MCF 10A (cell line): ENCODE measurements around the gene CLCA2. TPM values are rescaled to one million over a fixed set of nuclear protein-coding genes. Genes with fewer than 3 reads are reported as not detected.

Source experiments
- BruUV-seq: library from RNA; stranded (reverse); fragments of 400-500 nt; replicated peaks from 2 replicates; lab custom pipeline; 2021; lab: Mats Ljungman, UMichigan
- CTCF ChIA-PET: fragments of 300-600 bp; sonication (Branson Sonifier 250); formaldehyde crosslinking; extraction: SDS; loops from one replicate; lab custom pipeline; 2021; ENCODE audit warnings: antibody characterized with exemption, inconsistent platforms; lab: Yijun Ruan, JAX
- POLR2A ChIA-PET: fragments of 300-600, 350-650 bp; sonication (Branson Sonifier 250); formaldehyde crosslinking; extraction: SDS; loops from one replicate; lab custom pipeline; 2020; ENCODE audit warnings: antibody characterized with exemption, inconsistent platforms; lab: Yijun Ruan, JAX
- DNase-seq: peaks from one replicate; pipeline ENCODE4 v3.0.0-alpha.2; 2018; ENCODE audit not compliant: unreplicated experiment
- H3K27ac Mint-ChIP-seq: one replicate; pipeline ENCODE4 v1.8.0; 2022; ENCODE audit warnings: mild to moderate bottlenecking, low read depth, mixed read lengths; ENCODE audit not compliant: unreplicated experiment
- H3K27me3 Mint-ChIP-seq: one replicate; pipeline ENCODE4 v1.8.0; 2022; ENCODE audit warnings: mixed read lengths; ENCODE audit not compliant: insufficient read depth, unreplicated experiment
- H3K36me3 Mint-ChIP-seq: one replicate; pipeline ENCODE4 v1.8.0; 2022; ENCODE audit warnings: mild to moderate bottlenecking, moderate library complexity, mixed read lengths; ENCODE audit not compliant: insufficient read depth, unreplicated experiment
- H3K4me1 Mint-ChIP-seq: one replicate; pipeline ENCODE4 v1.8.0; 2022; ENCODE audit warnings: mixed read lengths; ENCODE audit not compliant: insufficient read depth, unreplicated experiment
- H3K4me3 Mint-ChIP-seq: one replicate; pipeline ENCODE4 v1.8.0; 2022; ENCODE audit warnings: mild to moderate bottlenecking, moderate library complexity, mixed read lengths; ENCODE audit not compliant: unreplicated experiment
- H3K9me3 Mint-ChIP-seq: one replicate; pipeline ENCODE4 v1.8.0; 2022; ENCODE audit warnings: mixed read lengths; ENCODE audit not compliant: unreplicated experiment
- intact Hi-C: fragments of 100-400 bp; cut with micrococcal nuclease; formaldehyde crosslinking; loops from 2 replicates; pipeline ENCODE4 v1.14.1; 2022
- total RNA-seq: library from RNA; stranded (reverse); gene quantifications from 2 replicates; pipeline ENCODE4 v1.2.3, GENCODE V29; 2022
- TF ChIP-seq, protein P1 (sequence below): fragments of 200-600 bp; IDR thresholded peaks from one replicate; pipeline ENCODE4 v1.8.0; 2022; ENCODE audit warnings: antibody characterized with exemption, mild to moderate bottlenecking; ENCODE audit not compliant: unreplicated experiment

Gene CLCA2
- total RNA-seq, 1 experiment from 2014 or later: 113 TPM

- no peak overlapping the region for H3K27ac Mint-ChIP-seq
- intact Hi-C loops: no loop called here
- no peaks in the 10 kb centered on the region for H3K9me3 Mint-ChIP-seq
- H3K4me3 Mint-ChIP-seq: no peak overlapping the region
- CTCF ChIA-PET: interaction anchor here (0.6 to 1.7 kb wide), 15 partner anchors 9 to 849 kb away, joined by 3 to 11 read pairs (median 4); partner anchors contain the start of gene SH3GLB1
- DNase-seq: no peak
- peaks cover 13% of the 10 kb centered on the region for H3K4me1 Mint-ChIP-seq
- POLR2A ChIA-PET: interaction anchor here (0.9 to 3.1 kb wide), 15 partner anchors 8 to 275 kb away, joined by 3 to 35 read pairs (median 6); partner anchors contain the start of genes ODF2L and SH3GLB1
- H3K27me3 Mint-ChIP-seq: no peaks in the 10 kb centered on the region
- no TSS peak for BruUV-seq
- TF ChIP-seq, protein P1, sequence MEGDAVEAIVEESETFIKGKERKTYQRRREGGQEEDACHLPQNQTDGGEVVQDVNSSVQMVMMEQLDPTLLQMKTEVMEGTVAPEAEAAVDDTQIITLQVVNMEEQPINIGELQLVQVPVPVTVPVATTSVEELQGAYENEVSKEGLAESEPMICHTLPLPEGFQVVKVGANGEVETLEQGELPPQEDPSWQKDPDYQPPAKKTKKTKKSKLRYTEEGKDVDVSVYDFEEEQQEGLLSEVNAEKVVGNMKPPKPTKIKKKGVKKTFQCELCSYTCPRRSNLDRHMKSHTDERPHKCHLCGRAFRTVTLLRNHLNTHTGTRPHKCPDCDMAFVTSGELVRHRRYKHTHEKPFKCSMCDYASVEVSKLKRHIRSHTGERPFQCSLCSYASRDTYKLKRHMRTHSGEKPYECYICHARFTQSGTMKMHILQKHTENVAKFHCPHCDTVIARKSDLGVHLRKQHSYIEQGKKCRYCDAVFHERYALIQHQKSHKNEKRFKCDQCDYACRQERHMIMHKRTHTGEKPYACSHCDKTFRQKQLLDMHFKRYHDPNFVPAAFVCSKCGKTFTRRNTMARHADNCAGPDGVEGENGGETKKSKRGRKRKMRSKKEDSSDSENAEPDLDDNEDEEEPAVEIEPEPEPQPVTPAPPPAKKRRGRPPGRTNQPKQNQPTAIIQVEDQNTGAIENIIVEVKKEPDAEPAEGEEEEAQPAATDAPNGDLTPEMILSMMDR: no peak
- peaks cover 26% of the 10 kb centered on the region for H3K36me3 Mint-ChIP-seq
These were observed 6.4 kb downstream of the CLCA2 start for GRCh38 chr1:86430376-86430775.

DNA sequence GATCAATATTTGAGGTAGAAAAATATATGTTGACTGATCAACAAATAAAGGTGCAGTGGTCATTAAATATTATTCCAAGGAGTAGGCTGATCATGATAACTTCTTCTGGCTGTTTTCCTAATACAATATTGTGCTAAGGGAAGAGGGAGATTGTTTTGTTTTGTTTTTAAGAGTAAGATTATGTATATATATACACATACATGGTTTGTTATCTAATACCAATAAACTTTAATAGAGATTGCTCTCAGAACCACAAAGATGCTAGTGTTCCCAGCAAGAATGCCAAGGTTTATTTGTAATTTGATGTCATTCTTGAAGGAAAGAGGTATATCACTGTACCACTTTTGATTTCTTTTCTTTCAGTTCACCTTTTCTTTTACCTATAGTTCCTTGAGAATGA, 10.1 kb downstream of the CLCA2 start:
- Mint-ChIP-seq H3K27me3 (no peaks in the 10 kb centered on the region), H3K9me3 (no peaks in the 10 kb centered on the region), H3K27ac (no peak overlapping the region), H3K36me3 (peaks cover 53% of the 10 kb centered on the region), H3K4me1 (no peaks in the 10 kb centered on the region), H3K4me3 (no peak overlapping the region)
- BruUV-seq: no TSS peak
- ChIA-PET POLR2A (interaction anchor here (1.3 to 1.7 kb wide), 2 partner anchors 9 to 10 kb away, joined by 5 to 7 read pairs; partner anchors contain the start of gene CLCA2), CTCF (no interaction called here)
- TF ChIP-seq, protein P1: no peak
- DNase-seq: no peak
- intact Hi-C loops: no loop called here

DNA sequence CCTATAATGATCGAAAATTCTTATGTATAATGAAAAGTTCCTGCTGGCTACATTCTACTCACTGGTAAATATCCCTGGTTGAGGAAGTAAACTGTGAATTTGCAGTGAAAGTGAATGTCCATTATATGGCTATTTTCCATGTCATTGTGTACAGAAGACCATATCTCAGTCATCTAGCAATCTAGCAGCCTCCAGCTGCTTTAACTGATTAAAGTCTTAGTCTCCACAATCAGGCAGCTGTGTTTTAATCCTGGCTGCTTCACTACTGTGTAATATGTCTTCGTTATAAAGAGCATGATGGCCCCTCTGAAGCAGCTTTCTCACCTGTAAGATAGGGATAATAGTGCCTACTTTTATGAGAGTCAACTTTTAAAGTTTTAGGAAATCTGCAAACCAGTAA, 11.4 kb downstream of the CLCA2 start:
- Mint-ChIP-seq H3K36me3 (peaks cover 62% of the 10 kb centered on the region), H3K9me3 (no peaks in the 10 kb centered on the region), H3K4me3 (no peak overlapping the region), H3K27me3 (no peaks in the 10 kb centered on the region), H3K27ac (no peak overlapping the region), H3K4me1 (no peaks in the 10 kb centered on the region)
- ChIA-PET POLR2A (interaction anchor here (1.0 to 3.3 kb wide), 3 partner anchors 8 to 55 kb away, joined by 3 to 24 read pairs (median 7); partner anchors contain the start of gene CLCA2), CTCF (interaction anchor here (0.5 to 1.9 kb wide), 8 partner anchors 16 to 1497 kb away, joined by 3 to 5 read pairs (median 4); no protein-coding TSS in a partner anchor)
- intact Hi-C loops: no loop called here
- DNase-seq: no peak
- BruUV-seq: no TSS peak
- TF ChIP-seq, protein P1: no peak

DNA sequence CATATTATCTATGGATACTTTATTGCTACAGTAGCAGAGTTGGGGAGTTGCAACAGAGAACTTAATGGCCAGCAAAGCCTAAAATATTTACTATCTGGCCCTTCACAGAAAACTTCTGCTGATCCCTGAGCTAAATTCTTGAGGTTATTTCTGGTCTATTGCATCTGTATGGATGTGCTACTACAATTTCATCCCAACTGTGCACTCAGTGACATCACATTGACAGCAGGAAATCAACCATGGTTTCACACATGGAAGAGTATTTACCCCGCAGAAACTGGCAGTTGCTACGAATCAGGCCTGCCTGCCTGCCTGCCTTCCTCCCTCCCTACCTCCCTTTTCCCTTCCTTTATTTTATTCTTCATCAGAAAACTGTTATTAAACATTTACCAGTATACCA, 12.1 kb downstream of the CLCA2 start:
- H3K9me3 Mint-ChIP-seq: no peaks in the 10 kb centered on the region
- ChIA-PET CTCF (interaction anchor here (0.5 to 1.9 kb wide), 6 partner anchors 17 to 1498 kb away, joined by 3 to 5 read pairs (median 3); no protein-coding TSS in a partner anchor), POLR2A (interaction anchor here (0.6 to 3.3 kb wide), 3 partner anchors 11 to 717 kb away, joined by 3 to 24 read pairs (median 4); partner anchors contain the start of gene CLCA2)
- no peaks in the 10 kb centered on the region for H3K4me1 Mint-ChIP-seq
- no peaks in the 10 kb centered on the region for H3K27me3 Mint-ChIP-seq
- no peak for DNase-seq
- TF ChIP-seq, protein P1: no peak
- intact Hi-C loops: no loop called here
- H3K27ac Mint-ChIP-seq: no peak overlapping the region
- no peak overlapping the region for H3K4me3 Mint-ChIP-seq
- peaks cover 62% of the 10 kb centered on the region for H3K36me3 Mint-ChIP-seq
- no TSS peak for BruUV-seq
